GM18861 (cell line): ENCODE data around the gene SAP25.
"Not testable (repeated sequence)": the region's sequence is repeated elsewhere in the genome, so short reads cannot be mapped to it uniquely, and the experiment has no call there.

ENCODE experiments used
- ATAC-seq: cut with Tn5 transposase; IDR thresholded peaks from one replicate; pipeline ENCODE4 v1.9.1; 2021; ENCODE audit not compliant: unreplicated experiment

Gene SAP25

DNA sequence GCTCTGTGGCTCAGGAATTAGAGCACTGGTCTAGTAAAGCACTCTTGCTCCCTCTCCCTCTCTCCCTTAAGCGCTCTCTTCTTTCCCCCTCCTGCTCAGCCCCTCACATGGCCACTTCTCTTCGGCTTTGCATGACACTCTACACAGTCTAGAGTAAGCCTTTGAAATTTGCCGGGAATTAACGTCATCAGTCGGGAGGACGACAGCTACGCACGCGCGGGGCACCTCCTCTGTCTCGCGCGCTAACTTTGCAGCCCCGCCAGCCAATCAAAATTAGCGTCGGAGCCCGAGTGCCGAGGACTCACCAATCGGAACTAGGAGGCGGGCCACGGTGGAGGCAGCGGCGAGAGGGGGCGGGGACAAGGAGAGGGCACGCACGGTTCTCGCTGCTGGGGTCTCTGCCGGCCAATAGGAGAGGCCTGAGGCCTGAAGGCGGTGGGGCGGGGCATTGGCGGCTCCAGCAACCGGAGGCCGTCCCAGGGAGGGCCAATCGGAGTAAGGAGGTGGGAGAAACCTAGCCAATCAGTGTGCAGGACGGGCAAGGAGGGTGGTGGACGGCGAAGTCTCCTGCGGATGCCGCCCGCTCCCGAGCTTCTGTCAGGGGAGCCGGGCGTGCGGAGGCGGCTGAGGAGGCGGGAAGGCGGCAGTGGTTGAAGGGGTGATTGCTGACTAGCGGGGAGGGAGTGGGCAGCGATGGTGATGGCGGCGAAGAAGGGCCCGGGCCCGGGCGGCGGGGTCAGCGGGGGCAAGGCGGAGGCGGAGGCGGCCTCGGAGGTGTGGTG is 34.9 kb downstream of the SAP25 start, which contains the start of gene AGFG2:
TSS of gene AGFG2 (plus strand) at position 550 of the 782 bp plus-strand sequence. CDS start at position 694, 144 bp downstream.
- peak; percentile 85 for ATAC-seq

DNA sequence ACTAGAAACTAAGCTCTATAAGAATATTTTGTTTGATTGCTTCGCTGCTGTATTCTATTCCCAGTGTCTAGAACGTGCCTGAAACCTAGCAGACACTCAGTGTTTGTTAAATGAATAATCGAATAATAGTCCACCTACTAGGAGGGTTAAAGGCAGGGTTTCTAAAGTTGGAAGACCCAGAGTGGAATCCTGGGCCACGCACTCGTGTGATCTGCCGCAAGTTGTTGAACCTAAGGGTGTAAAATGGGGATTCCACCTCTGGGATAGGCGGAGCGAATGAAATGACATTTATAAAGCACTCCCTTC is 35.4 kb downstream of the SAP25 start:
- no peak for ATAC-seq

- not testable (repeated sequence) for ATAC-seq
Measured at GRCh38 chr7:100536695-100537094, 37.0 kb downstream of the SAP25 start.

DNA sequence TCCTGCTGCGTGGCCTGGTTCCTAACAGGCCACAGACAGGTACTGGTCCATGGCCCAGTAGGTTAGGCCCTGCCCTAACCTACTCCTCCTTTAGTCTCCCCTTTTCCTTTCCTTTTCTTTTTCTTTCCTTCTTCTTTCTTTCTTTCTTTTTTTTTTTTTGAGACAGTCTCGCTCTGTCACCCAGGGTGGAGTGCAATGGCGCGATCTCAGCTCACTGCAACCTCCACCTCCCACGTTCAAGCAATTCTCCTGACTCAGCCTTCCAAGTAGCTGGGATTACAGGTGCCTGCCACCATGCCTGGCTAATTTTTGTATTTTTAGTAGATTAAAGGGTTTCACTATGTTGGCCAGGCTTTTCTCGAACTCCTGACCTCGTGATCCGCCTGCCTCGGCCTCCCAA is 37.7 kb downstream of the SAP25 start:
- not testable (repeated sequence) for ATAC-seq

GRCh38 chr7:100532165-100533022 is 41.3 kb downstream of the SAP25 start:
- no peak for ATAC-seq

DNA sequence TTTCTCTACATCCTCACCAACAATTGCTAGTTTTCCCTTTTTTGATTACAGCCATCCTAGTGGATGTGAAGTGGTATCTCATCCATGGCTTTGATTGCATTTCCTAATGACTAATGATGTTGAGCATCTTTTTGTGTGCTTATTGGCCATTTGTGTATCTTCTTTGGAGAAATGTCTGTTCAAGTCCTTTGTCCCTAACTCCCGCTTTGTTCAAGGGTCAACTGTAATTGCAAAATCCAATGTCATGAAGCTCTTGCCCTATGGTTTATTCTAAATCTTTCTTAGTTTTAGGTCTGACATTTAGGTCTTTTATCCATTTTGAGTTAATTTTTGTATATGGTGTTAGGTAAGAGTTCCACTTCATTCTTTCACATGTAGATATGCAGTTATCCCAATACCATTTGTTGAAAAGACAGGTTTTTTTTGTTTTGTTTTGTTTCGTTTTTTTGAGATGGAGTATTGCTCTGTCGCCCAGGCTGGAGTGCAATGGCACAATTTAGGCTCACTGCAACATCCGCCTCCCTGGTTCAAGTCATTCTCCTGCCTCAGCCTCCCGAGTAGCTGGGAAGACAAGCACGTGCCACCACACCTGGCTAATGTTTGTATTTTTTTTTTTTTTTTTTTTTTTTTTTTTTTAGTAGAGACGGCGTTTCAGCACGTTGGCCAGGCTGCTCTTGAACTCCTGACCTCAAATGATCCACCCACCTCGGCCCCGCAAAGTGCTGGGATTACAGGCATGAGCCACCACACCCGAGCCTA is 45.4 kb downstream of the SAP25 start:
- ATAC-seq = not testable (repeated sequence)

DNA sequence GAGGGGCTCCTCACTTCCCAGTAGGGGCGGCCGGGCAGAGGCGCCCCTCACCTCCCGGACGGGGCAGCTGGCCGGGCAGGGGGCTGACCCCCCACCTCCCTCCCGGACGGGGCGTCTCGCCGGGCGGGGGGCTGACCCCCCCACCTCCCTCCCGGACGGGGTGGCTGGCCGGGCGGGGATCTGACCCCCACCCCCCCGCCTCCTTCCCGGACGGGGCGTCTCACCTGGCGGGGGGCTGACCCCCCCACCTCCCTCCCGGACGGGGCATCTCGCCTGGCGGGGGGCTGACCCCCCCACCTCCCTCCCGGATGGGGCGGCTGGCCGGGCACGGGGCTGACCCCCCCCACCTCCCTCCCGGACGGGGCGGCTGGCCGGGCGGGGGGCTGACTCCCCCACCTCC is 50.5 kb downstream of the SAP25 start:
- ATAC-seq = not testable (repeated sequence)
